Non-pigmented ciliary epithelial cell (primary cell): ENCODE results near the gene TRMT112.
A peak's percentile ranks its signal among the peaks of the same experiment; 100 is the strongest.

ENCODE experiments used
- DNase-seq: peaks from one replicate; pipeline ENCODE4 v3.0.0-alpha.2; 2010; ENCODE audit warnings: low read depth

Gene TRMT112

DNA sequence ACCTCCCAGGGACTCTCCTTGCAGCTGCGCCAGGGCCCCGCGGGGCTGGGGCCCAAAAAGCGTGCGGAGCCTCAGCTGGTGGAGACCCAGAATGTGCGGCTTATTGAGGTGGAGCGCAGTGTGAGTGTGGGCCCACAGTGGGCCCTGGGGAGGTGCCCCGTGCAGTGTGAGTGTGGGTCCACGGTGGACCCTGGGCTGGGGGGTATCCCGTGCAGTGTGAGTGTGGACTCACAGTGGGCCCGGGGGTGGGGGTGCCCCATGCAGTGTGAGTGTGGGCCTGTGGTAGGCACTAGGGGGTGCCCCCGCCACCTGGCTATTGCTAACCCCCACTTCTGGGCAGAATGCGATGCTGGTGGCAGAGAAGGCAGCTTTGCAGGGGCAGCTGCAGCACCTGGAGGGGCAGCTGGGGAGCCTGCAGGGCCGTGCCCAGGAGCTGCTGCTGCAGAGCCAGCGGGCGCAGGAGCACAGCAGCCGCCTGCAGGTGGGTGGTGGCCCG, 33.8 kb upstream of the TRMT112 start:
- no peak for DNase-seq

DNA sequence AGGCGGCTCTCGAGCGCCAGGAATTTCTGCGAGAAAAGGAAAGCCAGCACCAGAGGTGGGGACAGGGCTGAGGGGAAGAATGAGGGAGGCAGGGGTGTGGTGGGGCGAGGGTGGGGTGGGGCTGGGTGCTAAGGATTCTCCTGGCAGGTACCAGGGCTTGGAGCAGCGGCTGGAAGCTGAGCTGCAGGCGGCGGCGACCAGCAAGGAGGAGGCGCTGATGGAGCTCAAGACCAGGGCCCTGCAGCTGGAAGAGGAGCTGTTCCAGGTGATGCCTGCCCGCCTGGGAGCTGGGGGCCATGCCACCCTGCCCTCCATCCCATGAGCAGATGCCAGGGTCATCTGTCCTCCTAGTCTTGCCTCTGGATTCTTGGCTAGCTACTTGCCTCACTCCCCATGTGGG, 32.0 kb upstream of the TRMT112 start:
- no peak for DNase-seq

DNA sequence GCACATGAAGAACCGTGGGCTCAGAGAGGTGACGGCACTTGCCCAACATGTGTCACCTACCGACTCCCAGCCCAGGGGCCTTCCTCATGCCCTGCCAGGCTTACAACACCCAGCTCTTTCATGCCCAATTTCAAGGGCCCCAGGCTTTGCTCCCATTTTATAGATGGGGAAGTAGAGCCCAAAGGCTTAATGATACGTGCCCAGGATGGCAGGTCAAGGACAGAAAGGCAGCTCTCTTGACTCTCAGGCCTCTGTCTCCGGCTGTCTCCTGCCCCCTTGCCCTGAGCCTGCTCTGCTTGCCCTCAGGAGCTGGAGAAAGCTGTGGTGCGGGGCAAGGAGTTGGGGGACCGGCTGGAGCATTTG, 31.6 kb upstream of the TRMT112 start:
- no peak for DNase-seq

DNA sequence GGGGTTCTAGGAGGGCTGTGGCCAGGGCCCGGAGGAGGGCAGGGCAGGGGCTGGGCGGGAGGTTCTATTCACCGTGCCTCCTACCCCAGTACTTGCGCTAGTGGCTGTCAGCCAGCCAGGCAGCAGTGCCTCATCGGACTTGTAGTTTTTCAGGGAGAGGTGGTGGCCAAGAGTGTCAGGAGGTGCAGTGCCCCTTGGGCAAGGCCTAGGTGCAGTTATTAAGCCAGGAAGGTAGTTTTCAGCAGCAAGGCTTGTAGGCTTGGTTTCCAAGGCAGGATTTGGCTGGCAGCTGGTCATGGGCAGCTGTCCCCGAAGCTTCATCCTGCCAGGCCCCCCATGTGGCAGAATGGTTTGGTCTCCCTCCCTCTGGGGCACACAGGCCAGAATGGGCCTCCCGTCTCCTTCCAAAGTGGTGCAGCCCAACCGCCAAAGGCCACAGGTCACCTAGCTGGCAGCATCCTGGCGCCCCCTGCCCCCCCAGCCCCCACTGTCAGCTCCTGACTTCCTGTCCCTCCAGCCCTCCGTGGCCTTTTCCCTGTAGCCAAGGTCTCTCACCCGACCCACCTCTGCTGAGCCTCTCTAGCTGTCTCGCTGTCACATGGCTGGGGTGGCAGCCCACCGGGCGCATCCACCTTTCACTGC, 31.1 kb upstream of the TRMT112 start:
- no peak for DNase-seq

DNA sequence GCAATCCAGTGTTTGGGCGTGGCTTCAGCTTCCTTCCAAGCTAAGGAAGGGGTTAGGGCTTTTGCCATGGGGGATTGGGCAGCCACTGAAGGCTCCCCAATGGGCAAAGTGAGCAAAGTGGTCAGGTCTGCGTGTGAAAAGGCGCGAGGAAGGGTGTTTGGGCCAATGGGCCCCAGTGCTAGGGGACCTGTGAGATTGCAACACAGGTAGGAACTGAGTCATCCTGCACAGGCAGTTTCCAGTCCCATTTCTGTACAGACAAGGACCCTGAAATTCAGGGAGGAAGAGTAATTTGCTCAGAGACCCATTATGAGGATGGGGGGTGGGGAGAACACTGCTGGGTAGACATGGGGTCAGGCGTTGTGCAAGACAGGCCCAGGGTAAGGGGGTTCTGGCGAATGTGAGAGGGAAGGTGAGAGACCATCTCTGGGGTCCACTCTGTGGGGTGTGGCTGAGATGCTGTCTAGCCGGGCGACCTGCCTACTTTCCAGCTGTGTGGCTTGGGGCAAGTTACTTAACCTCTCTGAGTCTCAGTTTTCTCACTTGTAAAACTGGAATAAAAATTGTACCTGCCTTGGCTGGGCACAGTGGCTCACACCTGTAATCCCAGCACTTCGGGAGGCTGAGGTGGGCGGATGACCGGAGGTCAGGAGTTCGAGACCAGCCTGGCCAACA, 30.0 kb upstream of the TRMT112 start:
- DNase-seq: no peak

DNA sequence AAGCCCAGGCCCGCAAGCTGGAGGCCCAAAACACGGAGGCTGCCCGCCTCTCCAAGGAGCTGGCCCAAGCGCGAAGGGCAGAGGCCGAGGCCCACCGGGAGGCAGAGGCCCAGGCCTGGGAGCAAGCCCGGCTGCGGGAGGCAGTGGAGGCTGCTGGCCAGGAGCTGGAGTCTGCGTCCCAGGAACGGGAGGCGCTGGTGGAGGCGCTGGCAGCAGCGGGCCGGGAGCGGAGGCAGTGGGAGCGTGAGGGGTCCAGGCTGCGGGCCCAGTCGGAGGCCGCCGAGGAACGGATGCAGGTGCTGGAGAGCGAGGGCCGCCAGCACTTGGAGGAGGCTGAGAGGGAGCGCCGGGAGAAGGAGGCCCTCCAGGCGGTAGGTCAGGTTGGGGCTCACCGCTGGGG, 27.4 kb upstream of the TRMT112 start:
- no peak for DNase-seq

DNA sequence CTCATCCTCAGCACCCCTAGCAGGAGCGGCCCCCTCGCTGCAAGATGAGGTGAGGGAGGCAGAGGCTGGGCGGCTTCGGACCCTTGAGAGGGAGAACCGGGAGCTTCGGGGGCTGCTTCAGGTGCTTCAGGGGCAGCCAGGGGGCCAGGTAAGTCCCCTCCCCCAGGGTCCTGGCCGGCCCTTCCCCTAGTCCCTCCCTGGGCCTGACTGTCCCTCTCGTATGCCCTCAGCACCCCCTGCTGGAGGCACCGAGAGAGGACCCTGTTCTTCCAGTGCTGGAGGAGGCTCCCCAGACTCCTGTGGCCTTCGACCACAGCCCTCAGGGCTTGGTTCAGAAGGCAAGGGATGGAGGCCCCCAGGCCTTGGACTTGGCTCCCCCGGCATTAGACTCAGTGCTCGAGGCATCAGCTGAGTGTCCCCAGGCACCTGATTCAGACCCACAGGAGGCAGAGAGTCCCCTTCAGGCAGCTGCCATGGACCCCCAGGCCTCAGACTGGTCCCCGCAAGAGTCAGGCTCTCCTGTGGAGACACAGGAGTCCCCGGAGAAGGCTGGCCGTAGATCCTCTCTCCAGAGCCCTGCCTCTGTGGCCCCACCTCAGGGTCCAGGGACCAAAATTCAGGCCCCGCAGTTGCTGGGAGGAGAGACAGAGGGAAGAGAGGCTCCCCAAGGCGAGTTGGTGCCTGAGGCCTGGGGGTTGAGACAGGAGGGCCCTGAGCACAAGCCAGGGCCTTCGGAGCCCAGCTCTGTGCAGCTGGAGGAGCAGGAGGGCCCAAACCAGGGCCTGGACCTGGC, 26.6 kb upstream of the TRMT112 start:
- no peak for DNase-seq

DNA sequence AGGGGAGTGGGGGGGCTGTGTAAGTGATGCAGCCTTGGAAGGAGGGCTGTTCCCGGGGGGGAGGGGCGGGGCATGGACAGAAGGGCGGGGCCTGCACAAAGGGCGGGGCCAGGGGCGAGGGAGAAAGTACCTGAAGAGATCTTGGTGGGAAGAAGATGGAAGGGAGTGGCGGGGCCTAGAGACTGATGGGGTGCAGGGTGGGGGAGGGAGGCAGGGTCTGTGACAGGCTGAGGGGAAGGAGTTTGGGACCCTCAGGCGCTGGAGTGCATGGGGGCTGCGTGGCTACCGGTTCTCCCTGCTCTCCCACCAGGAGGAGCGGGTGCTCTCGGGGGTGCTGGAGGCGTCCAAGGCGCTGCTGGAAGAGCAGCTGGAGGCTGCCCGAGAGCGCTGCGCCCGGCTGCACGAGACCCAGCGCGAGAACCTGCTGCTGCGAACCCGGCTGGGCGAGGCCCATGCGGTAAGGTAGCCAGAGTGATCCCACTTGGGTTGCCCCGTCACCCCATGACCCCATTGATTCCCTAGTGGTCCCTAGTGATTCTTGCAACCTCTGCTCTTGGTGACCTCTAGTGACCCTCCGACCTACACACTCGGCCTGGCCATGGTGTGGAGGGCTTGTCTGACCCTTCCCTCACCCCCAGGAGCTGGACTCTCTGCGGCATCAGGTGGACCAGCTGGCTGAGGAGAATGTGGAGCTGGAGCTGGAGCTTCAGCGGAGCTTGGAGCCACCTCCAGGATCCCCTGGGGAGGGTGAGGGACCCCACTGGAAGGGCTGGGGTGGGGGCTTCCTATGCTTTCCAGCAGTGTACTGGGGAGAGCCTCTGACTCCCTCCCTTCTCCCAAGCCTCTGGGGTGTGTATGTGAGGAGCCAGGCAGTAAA, 25.7 kb upstream of the TRMT112 start:
- DNase-seq: no peak

DNA sequence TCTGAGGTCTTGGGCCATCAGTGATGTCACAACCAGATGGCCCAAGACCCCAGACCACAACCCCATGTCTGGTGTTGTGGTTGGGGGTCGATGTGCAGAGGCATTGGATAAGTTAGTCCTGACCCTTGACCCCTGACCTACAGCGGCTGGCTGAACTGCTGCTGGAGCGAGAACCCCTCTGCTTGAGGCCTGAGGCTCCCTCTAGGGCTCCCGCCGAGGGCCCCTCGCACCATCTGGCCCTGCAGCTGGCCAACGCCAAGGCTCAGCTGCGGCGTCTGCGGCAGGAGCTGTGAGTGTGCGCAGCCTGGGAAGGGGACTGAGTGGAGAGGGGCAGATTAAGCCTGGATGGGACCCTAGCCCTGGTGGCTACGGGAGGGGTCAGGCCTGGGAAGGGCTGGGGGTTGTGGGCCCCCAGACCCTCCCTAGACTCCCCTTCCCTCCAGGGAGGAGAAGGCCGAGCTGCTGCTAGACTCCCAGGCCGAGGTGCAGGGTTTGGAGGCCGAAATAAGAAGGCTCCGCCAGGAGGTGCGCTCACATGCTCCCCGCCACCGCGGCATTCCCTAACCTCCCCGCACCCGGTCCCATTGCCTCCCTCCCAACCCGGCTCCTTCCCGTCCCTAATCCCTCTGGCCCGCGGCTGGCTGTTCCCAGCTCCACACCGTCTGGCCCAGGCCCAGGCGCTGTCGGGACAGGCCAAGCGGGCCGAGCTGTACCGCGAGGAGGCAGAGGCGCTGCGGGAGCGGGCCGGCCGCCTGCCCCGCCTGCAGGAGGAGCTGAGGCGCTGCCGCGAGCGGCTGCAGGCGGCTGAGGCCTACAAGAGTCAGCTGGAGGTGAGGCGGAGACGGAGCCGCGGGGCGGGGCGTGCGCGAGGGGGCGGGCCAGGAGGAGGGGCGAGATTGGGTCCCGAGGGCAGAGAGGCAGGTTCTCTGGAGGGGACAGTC, 24.8 kb upstream of the TRMT112 start:
- no peak for DNase-seq

DNA sequence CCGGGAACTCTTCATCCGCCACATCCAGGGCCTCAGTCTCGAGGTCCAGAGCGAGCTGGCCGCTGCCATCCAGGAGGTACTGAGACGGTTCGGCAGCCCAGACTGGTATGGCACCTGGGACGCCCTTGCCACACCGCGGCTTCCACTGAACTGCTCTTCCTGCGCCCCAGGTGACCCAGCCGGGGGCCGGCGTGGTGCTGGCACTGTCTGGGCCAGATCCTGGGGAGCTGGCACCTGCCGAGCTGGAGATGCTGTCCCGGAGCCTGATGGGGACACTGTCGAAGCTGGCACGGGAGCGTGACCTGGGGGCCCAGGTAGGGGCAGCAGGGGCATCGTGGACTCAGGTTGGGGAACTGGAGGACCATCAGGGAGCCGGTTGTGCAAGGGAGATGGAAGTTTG, 24.1 kb upstream of the TRMT112 start:
- DNase-seq: no peak

DNA sequence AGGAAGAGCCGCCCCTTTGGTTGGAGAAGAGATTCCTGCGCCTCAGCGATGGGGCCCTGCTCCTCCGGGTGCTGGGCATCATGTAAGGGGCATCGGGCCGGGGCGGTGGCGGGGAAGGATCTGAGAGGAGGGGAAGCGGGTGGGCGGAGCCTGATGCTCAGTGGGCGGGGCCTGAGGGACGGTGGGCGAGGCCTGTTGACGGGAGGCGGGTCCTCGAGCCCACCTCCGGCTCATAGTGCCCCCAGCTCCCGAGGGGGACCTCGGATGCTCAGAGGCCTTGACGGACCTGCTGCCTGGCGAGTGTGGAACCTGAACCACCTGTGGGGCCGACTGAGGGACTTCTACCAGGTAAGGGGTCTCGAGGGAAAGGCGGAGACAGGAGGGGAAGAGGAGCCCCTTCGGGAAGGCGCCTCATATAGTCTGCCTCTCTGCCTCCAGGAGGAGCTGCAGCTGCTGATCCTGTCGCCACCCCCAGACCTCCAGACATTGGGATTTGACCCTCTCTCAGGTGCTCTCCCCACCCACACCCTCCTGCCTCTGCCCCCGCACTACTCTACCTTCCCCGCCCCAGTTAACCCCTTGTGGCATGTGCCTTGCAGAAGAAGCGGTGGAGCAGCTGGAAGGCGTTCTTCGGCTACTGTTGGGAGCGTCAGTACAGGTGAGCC, 23.4 kb upstream of the TRMT112 start:
- no peak for DNase-seq

DNA sequence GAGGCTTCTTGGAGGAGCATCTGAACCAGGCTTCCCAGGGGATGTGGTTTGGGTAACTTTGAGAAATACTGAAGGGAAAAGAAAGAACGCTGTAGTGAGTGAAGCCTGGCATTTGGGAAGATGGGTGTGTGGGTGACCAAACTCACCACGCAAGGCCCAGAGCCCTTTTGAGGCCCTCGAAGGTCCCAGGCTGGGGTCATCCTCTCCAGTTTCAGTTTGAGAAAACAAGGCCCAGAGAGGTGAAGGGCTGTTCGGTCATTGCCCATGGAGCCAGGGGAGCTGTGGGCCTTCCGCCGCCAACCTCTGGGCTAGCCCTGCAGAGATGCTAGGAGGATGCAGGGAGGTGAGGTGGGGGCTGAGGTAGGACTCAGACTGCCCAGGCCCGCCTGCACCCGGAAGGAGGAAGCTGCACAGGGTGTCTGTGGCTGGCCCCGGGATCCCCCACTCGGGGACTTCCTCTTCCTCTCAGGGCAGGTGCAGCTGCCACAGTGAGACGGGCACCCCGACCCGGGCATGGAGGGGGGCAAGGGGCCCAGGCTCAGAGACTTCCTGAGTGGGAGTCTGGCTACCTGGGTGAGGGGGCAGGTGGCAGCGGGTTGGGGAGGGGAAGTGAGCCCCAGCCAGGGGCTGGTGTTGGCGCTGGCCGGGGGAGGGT, 22.5 kb upstream of the TRMT112 start, which contains the start of gene CCDC88B:
TSS of gene CCDC88B (plus strand) at position 451 of the 655 bp plus-strand sequence. CDS start at position 514, 63 bp downstream.
- DNase-seq: no peak

DNA sequence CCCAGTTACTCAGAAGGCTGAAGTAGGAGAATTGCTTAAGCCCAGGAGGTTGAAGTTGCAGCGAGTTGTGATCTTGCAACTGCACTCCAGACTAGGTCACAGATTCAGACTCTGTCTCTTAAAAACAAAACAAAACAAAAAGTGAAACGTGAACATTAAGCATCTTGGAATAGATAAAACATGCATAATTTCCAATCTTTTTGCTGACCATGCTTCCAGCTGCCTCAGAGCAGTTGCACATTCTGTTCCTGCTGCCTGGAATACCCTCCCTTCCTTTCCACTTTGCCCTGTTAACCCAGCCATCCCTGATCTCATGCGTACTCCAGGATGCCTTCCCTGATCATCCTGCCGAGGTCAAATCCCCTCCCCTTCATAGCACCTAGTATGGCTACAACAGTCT, 21.9 kb upstream of the TRMT112 start:
- DNase-seq: no peak

DNA sequence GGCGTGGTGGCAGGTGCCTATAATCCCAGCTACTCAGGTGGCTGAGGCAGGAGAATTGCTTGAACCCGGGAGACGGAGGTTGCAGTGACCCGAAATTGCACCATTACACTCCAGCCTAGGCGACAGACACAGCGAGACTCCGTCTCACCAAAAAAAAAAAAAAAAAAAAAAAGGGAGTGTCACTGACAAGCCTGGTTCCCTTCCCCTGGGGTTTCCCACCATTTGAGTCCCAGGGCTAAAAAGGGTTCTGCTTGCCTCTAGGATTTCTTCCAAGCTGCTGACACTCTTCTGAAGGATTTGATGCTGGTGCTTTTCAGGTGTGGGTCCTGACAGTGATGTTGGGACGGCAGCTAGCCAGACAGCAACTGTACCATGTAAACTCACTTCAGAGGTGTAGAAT, 21.4 kb upstream of the TRMT112 start:
- no peak for DNase-seq

DNA sequence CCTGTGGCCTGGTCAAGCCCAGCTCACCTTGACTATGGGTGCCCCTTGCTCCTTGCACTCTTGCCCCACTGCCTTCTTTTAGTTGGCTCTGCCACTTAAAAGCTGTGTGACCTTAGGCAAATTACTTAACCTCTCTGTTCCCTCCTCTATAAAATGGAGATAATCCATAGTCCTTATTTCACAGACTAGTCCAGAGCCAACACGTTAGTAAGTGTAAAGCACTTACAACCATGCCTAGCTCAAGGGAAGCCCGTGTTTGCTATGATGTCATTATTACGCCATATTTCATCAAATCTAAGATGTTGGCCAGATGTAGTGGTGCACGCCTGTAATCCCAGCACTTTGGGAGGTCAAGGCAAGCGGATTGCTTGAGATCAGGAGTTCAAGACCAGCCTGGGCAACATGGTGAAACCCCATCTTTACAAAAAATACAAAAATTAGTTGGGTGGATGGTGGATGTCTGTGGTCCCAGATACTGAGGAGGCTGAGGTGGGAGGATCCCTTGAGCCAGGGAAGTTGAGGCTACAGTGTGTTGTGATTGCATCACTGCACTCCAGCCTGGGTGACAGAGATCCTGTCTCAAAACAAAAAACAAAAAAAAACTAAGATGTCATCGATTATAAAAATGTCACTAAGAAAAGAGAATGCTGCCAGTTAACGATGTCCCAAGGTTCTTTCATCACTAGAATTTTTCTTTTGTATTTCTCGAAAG, 20.3 kb upstream of the TRMT112 start:
- DNase-seq: no peak

DNA sequence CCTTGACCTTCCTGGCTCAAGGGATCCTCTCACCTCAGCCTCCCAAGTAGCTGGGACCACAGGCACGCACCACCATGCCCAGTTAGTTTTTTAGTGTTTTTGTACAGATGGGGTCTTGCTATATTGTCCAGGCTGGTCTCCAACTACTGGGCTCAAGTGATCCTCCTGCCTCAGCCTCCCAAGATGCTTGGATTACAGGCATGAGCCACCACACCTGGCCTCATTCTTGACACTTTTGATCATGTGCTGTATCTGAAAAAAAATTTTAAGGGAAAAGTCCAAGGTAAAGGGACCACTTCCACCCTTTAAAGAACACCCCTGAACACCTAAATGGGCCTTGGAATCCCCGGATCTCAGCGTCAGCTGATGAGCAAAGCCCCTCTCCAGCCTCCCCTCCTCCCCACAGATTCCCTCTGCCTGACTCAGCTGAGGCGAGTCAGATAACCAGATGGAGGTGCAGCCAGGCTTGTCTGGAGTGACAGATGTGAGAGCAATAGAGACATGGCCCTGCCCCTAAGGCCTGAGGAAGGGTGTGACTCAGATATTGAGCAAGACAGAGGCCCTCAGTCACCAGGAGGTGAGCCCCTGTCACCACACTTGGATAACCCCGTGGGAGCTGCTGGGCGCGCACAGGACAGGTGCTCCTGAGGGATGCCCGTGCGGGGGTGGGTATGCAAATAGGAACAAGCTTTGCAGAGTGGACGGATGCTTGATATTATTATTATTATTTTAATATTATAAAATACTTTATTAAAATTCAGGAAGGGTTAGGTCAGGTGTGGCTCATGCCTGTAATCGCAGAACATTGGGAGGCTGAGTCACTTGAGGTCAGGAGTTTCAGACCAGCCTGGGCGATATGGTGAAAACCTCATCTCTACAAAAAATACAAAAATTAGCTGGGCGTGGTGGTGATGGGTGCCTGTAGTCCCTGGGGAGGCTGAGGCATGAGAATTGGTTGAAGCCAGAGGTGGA, 17.7 kb upstream of the TRMT112 start:
- DNase-seq: peak; percentile 87

DNA sequence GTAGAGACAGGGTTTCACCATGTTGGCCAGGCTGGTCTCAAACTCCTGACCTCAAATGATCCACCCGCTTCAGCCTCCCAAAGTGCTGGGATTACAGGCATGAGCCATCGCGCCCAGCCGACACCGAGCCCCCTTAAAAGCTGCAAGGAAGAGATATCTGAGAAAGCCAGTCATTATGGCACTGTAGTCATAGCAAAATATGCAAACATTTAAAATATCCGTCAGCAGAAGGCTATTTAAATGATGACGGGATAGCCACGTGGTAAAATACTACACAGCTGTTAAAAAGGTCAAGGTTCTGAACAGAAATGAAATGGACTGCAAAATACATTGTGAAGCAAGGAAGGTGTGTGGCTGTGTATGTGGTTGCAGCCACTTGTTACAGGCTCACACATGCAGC, 16.2 kb upstream of the TRMT112 start:
- no peak for DNase-seq
